GM23338 (cell line): ENCODE results near the gene GPR4.

Source experiments
- CREB1 ChIP-seq: fragments of 250-450 bp; sonication (Bioruptor Pico); IDR thresholded peaks from 2 replicates; pipeline ENCODE4 v1.5.0; 2020; ENCODE audit warnings: low read depth, mild to moderate bottlenecking, moderate library complexity
- CTCF ChIP-seq, 2 experiments: fragments of 200-600 bp in 1 of 2; sonication (generic) in 1 of 2; conservative IDR thresholded peaks; 2 replicates each; pipeline versions ENCODE4 v1.5.1 to v1.6.1; 2016 to 2017; ENCODE audit warnings: antibody characterized with exemption in 2 of 2, low read depth in 2 of 2, mild to moderate bottlenecking in 2 of 2, moderate library complexity in 1 of 2
- EZH2 ChIP-seq: fragments of 200-600 bp; sonication (generic); IDR thresholded peaks from one replicate; pipeline ENCODE4 v1.8.0; 2017; ENCODE audit warnings: antibody characterized with exemption, mild to moderate bottlenecking, low read depth; ENCODE audit not compliant: unreplicated experiment
- EZH2phosphoT487 ChIP-seq: fragments of 200-600 bp; sonication (generic); IDR thresholded peaks from one replicate; pipeline ENCODE4 v1.8.1; 2018; ENCODE audit warnings: antibody characterized with exemption; ENCODE audit not compliant: unreplicated experiment
- JUNB ChIP-seq: IDR thresholded peaks from one replicate; pipeline ENCODE4 v1.6.1; 2016; ENCODE audit warnings: antibody characterized with exemption; ENCODE audit not compliant: unreplicated experiment
- NANOG ChIP-seq: IDR thresholded peaks from 2 replicates; pipeline ENCODE4 v1.6.1; 2016; ENCODE audit warnings: antibody characterized with exemption, borderline replicate concordance
- POLR2AphosphoS5 ChIP-seq: IDR thresholded peaks from 2 replicates; pipeline ENCODE4 v1.6.1; 2016; ENCODE audit warnings: antibody characterized with exemption, low read depth
- REST ChIP-seq: IDR thresholded peaks from one replicate; pipeline ENCODE4 v1.6.1; 2018; ENCODE audit warnings: antibody characterized with exemption; ENCODE audit not compliant: unreplicated experiment
- STAT1 ChIP-seq: IDR thresholded peaks from one replicate; pipeline ENCODE4 v1.6.1; 2016; ENCODE audit warnings: antibody characterized with exemption; ENCODE audit not compliant: unreplicated experiment
- ZNF114 ChIP-seq: fragments of 250-450 bp; sonication (Bioruptor Pico); IDR thresholded peaks from 2 replicates; pipeline ENCODE4 v1.5.0; 2020; ENCODE audit warnings: mild to moderate bottlenecking, moderate library complexity
- ZNF331 ChIP-seq: fragments of 250-450 bp; sonication (Bioruptor Pico); IDR thresholded peaks from 2 replicates; pipeline ENCODE4 v1.5.0; 2020; ENCODE audit warnings: low read depth, mild to moderate bottlenecking, moderate library complexity
- ZNF462 ChIP-seq: fragments of 250-450 bp; sonication (Bioruptor Pico); IDR thresholded peaks from 2 replicates; pipeline ENCODE4 v1.5.0; 2020; ENCODE audit warnings: mild to moderate bottlenecking, moderate library complexity

- TF ChIP-seq CTCF (conservative IDR thresholded peaks at IDR 0.05; ENCODE audit: low read depth in 2 of 2) (no peak), REST (no peak), ZNF331 (CRISPR knock-in tag) (no peak), NANOG (no peak), EZH2phosphoT487 (no peak), EZH2 (no peak), POLR2AphosphoS5 (no peak), STAT1 (no peak), JUNB (no peak), ZNF462 (CRISPR knock-in tag) (no peak), CREB1 (no peak), ZNF114 (no peak)
These were observed 14.1 kb downstream of the GPR4 start for GRCh38 chr19:45587873-45588272.
